ENCODE measurements around the gene OR6Q1. TPM values are rescaled to one million over a fixed set of nuclear protein-coding genes. Genes with fewer than 3 reads are reported as not detected.

Gene OR6Q1
- total RNA-seq: not detected in 2 replicates

DNA sequence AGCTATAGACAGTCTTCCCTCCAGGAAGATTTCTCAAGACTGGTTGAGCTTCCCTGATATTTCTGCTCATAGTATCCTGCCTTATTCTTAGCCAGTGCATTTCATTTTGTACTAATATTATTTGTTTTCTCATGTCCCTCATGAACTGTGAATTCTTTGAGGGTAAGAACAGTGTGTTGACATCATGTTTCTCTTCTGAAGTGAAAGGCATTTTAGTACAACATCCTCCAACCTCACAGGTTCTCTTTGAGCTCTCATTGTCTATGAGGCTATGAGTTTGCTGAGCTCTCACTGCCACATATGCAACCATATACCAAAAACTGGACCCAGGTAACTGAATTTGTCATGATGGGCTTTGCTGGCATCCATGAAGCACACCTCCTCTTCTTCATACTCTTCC, at the start of gene OR6Q1:
OR6Q1 (plus strand) TSS at position 301 of the 400 bp plus-strand sequence; CDS start at position 301, 0 bp downstream.

GRCh38 chr11:58023435-58023931, 7.3 kb upstream of the OR6Q1 start, which contains the start of gene OR9Q1:
Gene OR9Q1 (plus strand): TSS chr11:58023881. CDS start chr11:58179445, 155,564 bp downstream.

Other genes with a start within 250 kb of the OR6Q1 start
- gene OR9Q1, start 7.1 kb upstream of the OR6Q1 start, total RNA-seq: not detected in 2 replicates
- gene OR9I1, start 94.6 kb downstream of the OR6Q1 start, total RNA-seq: not detected in 2 replicates
- gene OR9Q2, start 158.1 kb downstream of the OR6Q1 start, total RNA-seq: not detected in 2 replicates
- not detected in 2 replicates for gene OR1S2, start 173.2 kb downstream of the OR6Q1 start, total RNA-seq
- gene OR1S1, start 181.8 kb downstream of the OR6Q1 start, total RNA-seq: not detected in 2 replicates
- gene OR10Q1, start 198.0 kb downstream of the OR6Q1 start, total RNA-seq: not detected in 2 replicates
- gene OR10W1, start 237.3 kb downstream of the OR6Q1 start, total RNA-seq: not detected in 2 replicates